Stimulated activated naive CD4-positive, alpha-beta T cell treated with Interleukin-2 at 50 U/mL for 16 hours (primary cell): ENCODE data around the gene ZFAND2A.

Experiments
- DNase-seq: peaks from one replicate; lab custom pipeline; 2025; lab: John Stamatoyannopoulos, UW

The ZFAND2A gene

DNA sequence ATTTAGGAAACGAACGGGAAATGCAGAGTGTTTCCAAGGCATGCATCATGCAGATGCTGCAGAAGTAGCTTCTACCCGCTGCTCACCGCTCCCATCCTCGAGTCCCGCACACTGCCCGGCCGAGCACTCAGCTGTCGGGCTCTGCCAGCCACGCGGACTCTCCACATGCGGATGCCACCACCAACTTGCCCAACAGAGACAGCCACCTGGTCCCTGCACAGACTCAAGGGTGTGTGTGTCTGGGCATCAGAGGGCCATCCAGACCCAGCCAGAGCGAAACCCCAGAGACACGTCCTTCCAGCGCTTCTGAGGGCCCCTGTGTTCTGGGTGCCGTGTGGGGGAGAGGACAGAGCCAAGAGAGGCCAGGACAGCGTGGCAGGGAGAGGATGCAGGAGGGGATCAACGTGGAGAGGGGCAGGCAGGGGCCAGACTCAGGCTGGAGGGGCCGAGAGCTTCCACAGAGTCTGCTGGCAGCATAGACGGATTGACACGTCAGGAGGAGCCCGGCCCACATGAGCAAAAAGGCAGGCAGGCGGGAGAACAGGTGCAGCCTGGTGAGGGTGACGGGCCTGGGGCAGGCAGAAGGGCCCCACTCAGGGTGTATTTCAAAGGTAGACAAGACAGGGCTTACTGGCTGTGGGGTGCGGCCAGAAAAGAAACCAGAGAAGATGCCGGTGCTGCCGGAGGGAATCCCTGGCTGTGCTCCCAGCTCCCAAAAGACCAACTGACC lies 53.8 kb downstream of the ZFAND2A start:
- no peak for DNase-seq

DNA sequence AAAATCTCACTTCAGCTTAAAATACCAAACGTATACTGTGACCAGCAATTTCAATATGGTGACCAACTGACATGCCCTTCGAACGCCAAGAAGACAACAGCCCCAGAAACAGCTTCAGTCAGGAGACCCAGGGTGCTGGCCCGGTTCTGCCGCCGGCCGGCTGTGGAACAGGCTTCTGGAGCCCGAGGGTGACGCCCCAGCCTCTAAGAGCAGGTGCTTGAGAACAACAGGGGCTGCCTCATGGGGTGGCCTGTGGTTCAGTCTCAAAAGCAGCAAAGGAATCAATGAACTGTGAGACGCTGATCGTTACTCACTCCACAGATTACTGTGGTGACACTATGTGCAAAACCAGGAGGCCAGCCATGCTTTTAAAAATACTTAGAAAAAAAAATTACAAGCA lies 54.8 kb downstream of the ZFAND2A start:
- DNase-seq: no peak

DNA sequence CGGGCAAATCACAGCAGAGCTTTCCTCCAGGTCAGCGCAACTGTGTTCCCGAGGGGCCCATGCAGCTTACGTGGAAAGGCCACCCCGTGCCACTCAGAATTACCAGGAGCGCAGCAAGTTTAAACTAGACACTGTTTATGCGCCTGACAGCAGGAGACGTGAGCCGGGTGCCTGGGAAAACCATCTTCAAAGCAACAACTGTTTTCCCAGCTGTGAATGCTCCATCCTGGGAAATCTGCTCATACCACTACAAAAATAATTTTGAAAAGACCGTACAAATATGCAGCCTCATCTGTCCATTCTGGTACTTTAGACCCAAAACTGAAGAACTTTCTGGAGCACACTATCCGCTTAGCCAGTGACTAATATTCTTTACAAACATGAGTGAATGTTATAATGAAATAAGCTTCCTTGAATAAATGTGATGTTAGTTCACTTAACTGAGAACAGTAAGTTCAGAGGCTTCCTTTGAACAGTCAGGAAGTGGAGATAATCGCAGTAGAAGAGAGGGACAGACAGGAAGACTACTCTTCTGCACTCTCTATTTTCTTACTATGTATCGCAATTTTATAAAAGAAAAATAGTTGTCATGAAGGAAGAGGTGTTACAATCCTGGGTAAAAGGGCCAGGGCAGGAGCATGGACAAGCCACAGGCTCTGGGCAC lies 55.3 kb downstream of the ZFAND2A start:
- no peak for DNase-seq

DNA sequence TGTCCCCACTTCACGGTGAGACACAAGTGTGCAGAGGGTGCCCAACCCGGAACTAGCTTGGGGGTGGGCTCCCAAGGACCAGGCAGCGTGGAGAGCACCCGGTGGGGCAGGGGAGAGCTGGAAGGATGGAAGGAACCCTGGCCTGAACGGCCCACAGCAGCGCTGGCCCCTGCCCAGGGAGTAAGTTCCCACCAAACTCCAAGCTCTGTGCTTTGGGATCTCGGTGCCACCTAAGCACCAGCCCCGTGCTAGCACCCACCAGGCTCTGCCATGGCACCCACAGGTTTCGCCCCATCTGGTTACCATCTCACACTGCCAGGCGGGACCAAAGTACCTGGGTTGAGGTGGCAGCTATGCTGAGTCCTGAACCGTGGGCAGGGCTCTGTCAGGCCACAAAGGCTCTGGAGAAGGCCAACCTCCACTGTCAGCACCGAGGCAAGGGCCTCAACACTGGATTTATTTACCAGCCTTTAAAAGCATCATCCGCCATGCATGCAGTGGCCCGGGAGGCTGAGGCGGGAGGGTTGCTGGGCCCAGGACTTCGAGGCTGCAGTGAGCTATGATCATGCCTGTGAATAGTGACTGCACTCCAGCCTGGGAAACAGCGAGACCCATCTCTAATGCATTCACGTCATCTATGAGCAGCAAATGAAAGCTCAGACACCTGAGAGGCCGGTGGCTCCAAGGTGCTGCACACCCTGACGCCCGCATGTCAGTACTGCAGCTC lies 56.0 kb downstream of the ZFAND2A start:
- no peak for DNase-seq

DNA sequence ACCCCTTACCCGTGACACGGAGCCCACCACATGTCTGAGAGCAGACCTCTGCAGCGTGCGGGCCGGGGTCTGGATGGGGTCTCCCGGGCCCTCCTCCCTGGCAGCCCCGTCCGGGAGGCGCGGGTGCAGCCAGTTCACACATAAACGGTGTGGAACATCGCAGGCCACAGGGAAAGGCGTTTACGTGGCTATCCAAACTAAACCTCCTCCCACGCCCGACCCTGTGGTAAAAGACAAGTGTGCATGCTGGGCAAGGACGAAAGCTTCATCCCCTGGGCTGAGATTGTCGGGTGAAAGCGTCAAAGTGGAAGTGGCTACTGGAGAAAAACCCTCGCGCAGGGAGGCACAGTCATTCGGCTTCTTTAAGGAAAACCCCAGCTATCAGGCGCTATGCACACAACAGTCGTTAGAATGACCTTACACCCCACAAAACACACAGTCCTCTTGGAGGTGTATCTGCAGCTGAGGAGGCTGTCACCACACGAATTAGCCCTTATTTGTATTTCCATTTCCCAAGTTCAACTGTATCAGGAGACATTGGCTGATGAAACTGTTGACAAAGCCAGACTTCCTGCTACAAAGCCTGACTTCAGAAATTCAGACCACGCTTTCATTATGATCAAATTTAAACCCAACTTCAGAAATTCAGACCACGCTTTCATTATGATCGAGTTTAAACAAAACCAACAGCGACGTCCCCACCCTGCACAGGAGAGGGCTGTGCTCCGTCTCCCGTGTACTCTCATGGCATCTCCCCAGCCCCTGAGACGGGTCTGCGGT lies 56.8 kb downstream of the ZFAND2A start:
- DNase-seq: peak; percentile 14
